Dedifferentiated amniotic fluid mesenchymal stem cell (primary cell): ENCODE results near the gene TOMM20.

Experiments
- DNase-seq: peaks from one replicate; pipeline ENCODE4 v3.0.0-alpha.2; 2016; ENCODE audit errors: extremely low spot score

TOMM20 gene

GRCh38 chr1:235067396-235068157 is 61.1 kb downstream of the TOMM20 start:
- DNase-seq: peak; percentile 97

GRCh38 chr1:235063068-235063765 is 65.4 kb downstream of the TOMM20 start:
- DNase-seq: no peak

- no peak for DNase-seq
Observed at GRCh38 chr1:235060607-235061470, 67.8 kb downstream of the TOMM20 start.
